ENCODE measurements around the gene SART3. TPM values are rescaled to one million over a fixed set of nuclear protein-coding genes. Genes with fewer than 3 reads are reported as not detected.

The SART3 gene
- total and polyA plus RNA-seq, 2 of the 13 experiments (the other 11 are each of a cell fraction or from before 2014, with no cell fraction given), result 16.1 to 69.9 TPM

DNA sequence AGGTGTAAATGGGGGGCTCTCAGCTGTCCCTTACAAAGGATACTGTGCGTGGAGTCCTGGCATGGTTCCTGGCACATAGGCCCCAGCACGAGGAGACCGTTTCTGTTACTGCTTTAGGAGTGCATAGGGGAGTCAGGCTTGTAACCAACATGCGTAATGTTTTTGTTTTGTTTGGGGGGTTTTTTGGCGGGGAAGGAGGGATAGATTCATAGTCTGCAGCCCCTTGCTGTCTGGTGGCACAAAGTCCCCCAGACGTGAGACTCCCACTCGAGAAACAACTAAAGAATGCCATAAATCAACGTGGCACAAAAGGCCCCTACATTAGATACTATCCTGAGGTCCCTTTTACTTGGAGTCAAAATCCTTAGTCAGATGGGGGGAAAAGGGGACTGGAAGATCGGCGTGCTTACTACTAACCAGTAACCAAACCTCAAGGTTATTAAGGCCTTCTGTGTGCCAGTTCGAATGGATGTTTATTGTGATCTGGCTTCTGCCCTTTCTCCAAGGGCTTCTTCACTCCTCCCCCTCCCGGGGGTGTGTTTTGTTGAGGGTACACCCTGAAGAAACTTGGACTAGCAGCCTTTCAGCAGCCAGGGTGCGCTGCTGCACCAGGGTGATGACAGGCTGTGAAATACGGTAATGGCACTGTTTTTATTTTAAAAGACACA, 2.3 kb upstream of the SART3 start (continued):
- TF ChIP-seq KLF11 (CRISPR knock-in tag; IDR thresholded peaks at IDR 0.05) (peak; percentile 42; the same call in 1 of the 2 replicates), SIN3B (IDR thresholded peaks at IDR 0.05; ENCODE audit: low read length) (peak; percentile 55; the same call in 1 of the 2 replicates), MEIS2 (CRISPR knock-in tag; IDR thresholded peaks at IDR 0.05) (no peak), SOX6 (IDR thresholded peaks at IDR 0.05) (no peak), SOX6 (CRISPR knock-in tag; IDR thresholded peaks at IDR 0.05) (peak; percentile 55; the same call in 1 of the 2 replicates), ZNF331 (CRISPR knock-in tag; IDR thresholded peaks at IDR 0.05) (0 out of 2 replicates have a peak, but pooled peaks have one; percentile 27)
- TF ChIP-seq, protein P1, sequence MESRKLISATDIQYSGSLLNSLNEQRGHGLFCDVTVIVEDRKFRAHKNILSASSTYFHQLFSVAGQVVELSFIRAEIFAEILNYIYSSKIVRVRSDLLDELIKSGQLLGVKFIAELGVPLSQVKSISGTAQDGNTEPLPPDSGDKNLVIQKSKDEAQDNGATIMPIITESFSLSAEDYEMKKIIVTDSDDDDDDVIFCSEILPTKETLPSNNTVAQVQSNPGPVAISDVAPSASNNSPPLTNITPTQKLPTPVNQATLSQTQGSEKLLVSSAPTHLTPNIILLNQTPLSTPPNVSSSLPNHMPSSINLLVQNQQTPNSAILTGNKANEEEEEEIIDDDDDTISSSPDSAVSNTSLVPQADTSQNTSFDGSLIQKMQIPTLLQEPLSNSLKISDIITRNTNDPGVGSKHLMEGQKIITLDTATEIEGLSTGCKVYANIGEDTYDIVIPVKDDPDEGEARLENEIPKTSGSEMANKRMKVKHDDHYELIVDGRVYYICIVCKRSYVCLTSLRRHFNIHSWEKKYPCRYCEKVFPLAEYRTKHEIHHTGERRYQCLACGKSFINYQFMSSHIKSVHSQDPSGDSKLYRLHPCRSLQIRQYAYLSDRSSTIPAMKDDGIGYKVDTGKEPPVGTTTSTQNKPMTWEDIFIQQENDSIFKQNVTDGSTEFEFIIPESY (CRISPR knock-in tag; IDR thresholded peaks at IDR 0.05), result 0 out of 2 replicates have a peak, but pooled peaks have one; percentile 24
- TF ChIP-seq, protein P2, sequence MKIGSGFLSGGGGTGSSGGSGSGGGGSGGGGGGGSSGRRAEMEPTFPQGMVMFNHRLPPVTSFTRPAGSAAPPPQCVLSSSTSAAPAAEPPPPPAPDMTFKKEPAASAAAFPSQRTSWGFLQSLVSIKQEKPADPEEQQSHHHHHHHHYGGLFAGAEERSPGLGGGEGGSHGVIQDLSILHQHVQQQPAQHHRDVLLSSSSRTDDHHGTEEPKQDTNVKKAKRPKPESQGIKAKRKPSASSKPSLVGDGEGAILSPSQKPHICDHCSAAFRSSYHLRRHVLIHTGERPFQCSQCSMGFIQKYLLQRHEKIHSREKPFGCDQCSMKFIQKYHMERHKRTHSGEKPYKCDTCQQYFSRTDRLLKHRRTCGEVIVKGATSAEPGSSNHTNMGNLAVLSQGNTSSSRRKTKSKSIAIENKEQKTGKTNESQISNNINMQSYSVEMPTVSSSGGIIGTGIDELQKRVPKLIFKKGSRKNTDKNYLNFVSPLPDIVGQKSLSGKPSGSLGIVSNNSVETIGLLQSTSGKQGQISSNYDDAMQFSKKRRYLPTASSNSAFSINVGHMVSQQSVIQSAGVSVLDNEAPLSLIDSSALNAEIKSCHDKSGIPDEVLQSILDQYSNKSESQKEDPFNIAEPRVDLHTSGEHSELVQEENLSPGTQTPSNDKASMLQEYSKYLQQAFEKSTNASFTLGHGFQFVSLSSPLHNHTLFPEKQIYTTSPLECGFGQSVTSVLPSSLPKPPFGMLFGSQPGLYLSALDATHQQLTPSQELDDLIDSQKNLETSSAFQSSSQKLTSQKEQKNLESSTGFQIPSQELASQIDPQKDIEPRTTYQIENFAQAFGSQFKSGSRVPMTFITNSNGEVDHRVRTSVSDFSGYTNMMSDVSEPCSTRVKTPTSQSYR (CRISPR knock-in tag; IDR thresholded peaks at IDR 0.05; ENCODE audit: borderline replicate concordance), result peak; percentile 54; the same call in 1 of the 2 replicates
- TF ChIP-seq, protein P3, sequence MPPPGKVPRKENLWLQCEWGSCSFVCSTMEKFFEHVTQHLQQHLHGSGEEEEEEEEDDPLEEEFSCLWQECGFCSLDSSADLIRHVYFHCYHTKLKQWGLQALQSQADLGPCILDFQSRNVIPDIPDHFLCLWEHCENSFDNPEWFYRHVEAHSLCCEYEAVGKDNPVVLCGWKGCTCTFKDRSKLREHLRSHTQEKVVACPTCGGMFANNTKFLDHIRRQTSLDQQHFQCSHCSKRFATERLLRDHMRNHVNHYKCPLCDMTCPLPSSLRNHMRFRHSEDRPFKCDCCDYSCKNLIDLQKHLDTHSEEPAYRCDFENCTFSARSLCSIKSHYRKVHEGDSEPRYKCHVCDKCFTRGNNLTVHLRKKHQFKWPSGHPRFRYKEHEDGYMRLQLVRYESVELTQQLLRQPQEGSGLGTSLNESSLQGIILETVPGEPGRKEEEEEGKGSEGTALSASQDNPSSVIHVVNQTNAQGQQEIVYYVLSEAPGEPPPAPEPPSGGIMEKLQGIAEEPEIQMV (CRISPR knock-in tag; IDR thresholded peaks at IDR 0.05; ENCODE audit: low read depth), result 0 out of 2 replicates have a peak, but pooled peaks have one; percentile 40

Measured in HepG2 (cell line).